Measurements from ENCODE around the gene DAP. TPM values are rescaled to one million over a fixed set of nuclear protein-coding genes. Genes with fewer than 3 reads are reported as not detected.
A peak's percentile ranks its signal among the peaks of the same experiment; 100 is the strongest.
"Not testable (repeated sequence)": the region's sequence is repeated elsewhere in the genome, so short reads cannot be mapped to it uniquely, and the experiment has no call there.

The DAP gene
- total RNA-seq, 1 donor from 2014 or later = 62.6 TPM

DNA sequence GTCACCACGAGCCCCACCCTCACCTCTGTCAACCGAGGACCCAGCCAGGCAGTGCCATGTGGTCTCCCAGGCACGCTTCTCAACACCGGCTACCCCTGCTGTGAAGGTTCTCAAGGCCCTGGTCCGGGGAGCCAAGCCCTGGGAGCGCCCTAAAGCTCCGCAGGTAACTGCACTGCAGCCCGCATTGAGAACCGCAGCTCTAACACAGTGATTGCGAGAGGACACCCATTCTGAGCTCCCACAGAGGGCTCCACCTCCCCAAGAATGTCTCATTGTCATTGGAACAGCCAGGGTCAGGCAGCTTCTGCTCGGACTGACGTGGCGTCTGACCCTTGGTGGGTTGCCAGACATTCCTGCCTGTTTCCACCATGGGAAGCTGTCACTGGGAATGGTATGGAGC, 108.9 kb downstream of the DAP start:
- Mint-ChIP-seq H3K27me3 (ENCODE audit: insufficient read depth) (no peaks in the 10 kb centered on the region), H3K27ac (no peak overlapping the region), H3K4me1 (ENCODE audit: low read depth) (no peaks in the 10 kb centered on the region), H3K9me3 (no peaks in the 10 kb centered on the region), H3K4me3 (no peak overlapping the region), H3K36me3 (ENCODE audit: low read depth) (peaks cover 7% of the 10 kb centered on the region)
- intact Hi-C loops (cut with micrococcal nuclease) = no loop called here
- no peak for DNase-seq (ENCODE audit: low spot score)

- intact Hi-C loops (cut with micrococcal nuclease) = no loop called here
- Mint-ChIP-seq H3K36me3 (ENCODE audit: low read depth) (peaks cover 12% of the 10 kb centered on the region), H3K9me3 (no peaks in the 10 kb centered on the region), H3K4me3 (no peak overlapping the region), H3K27me3 (ENCODE audit: insufficient read depth) (no peaks in the 10 kb centered on the region), H3K27ac (no peak overlapping the region), H3K4me1 (ENCODE audit: low read depth) (peaks cover 13% of the 10 kb centered on the region)
- DNase-seq (ENCODE audit: low spot score) = no peak
Observed at GRCh38 chr5:10649666-10650380, 111.2 kb downstream of the DAP start.

GRCh38 chr5:10648806-10649665, 112.0 kb downstream of the DAP start:
- H3K4me1 Mint-ChIP-seq (ENCODE audit: low read depth) = peaks cover 21% of the 10 kb centered on the region
- H3K4me3 Mint-ChIP-seq = no peak overlapping the region
- no peak overlapping the region for H3K27ac Mint-ChIP-seq
- intact Hi-C loops (cut with micrococcal nuclease) = no loop called here
- no peak for DNase-seq (ENCODE audit: low spot score)
- no peaks in the 10 kb centered on the region for H3K9me3 Mint-ChIP-seq
- H3K36me3 Mint-ChIP-seq (ENCODE audit: low read depth) = peaks cover 15% of the 10 kb centered on the region
- no peaks in the 10 kb centered on the region for H3K27me3 Mint-ChIP-seq (ENCODE audit: insufficient read depth)

DNA sequence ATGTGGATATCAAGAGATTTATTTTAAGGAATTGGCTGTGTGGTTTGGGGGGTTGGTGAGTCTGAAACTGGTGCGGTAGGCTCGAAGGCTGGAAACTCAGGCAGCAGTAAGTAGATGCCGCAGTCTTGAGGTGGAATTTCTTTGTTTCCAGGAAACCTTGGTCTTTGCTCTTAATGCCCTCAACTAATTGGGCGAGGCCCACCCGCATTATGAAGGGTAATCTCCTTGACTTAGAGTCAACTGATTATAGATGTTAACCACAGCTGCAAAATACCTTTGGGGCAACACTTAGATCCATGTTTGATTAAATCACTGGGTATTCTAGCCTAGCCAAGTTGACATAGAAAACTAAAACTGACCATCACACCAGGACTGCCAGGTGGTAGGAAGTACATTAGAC, 113.4 kb downstream of the DAP start:
- no peaks in the 10 kb centered on the region for H3K27me3 Mint-ChIP-seq (ENCODE audit: insufficient read depth)
- H3K4me3 Mint-ChIP-seq = no peak overlapping the region
- no peak for DNase-seq (ENCODE audit: low spot score)
- no peak overlapping the region for H3K27ac Mint-ChIP-seq
- intact Hi-C loops (cut with micrococcal nuclease) = no loop called here
- H3K36me3 Mint-ChIP-seq (ENCODE audit: low read depth) = peaks cover 15% of the 10 kb centered on the region
- peaks cover 24% of the 10 kb centered on the region for H3K4me1 Mint-ChIP-seq (ENCODE audit: low read depth)
- no peaks in the 10 kb centered on the region for H3K9me3 Mint-ChIP-seq

GRCh38 chr5:10645671-10646070, 115.4 kb downstream of the DAP start:
- Mint-ChIP-seq H3K36me3 (ENCODE audit: low read depth) (peaks cover 14% of the 10 kb centered on the region), H3K4me1 (ENCODE audit: low read depth) (peaks cover 29% of the 10 kb centered on the region), H3K9me3 (no peaks in the 10 kb centered on the region), H3K27me3 (ENCODE audit: insufficient read depth) (no peaks in the 10 kb centered on the region), H3K4me3 (no peak overlapping the region), H3K27ac (no peak overlapping the region)
- no peak for DNase-seq (ENCODE audit: low spot score)
- intact Hi-C loops (cut with micrococcal nuclease) = no loop called here

DNA sequence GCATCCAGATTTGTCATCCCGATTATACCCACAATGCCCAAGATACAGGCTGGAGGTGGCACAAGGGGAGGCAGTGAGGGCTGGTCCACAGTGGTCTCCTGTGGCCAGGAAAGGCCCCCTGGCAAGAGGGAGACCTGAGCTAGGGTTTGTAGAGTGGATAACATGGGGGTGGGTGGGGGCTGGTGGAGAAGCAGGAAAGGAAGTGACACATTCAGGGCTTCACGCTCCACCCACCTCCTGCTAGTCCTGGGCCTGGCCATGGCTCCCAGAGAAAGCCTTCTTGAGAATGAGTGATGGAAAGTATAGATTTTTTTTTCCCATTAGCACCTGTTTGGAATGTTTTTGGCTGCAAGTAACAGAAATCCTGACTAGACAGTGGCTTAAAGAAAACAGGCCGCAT, 115.9 kb downstream of the DAP start:
- intact Hi-C loops (cut with micrococcal nuclease) = no loop called here
- H3K27me3 Mint-ChIP-seq (ENCODE audit: insufficient read depth) = no peaks in the 10 kb centered on the region
- no peak overlapping the region for H3K4me3 Mint-ChIP-seq
- no peaks in the 10 kb centered on the region for H3K9me3 Mint-ChIP-seq
- H3K36me3 Mint-ChIP-seq (ENCODE audit: low read depth) = peaks cover 13% of the 10 kb centered on the region
- peaks cover 31% of the 10 kb centered on the region for H3K4me1 Mint-ChIP-seq (ENCODE audit: low read depth)
- no peak overlapping the region for H3K27ac Mint-ChIP-seq
- DNase-seq (ENCODE audit: low spot score) = no peak

GRCh38 chr5:10644192-10644591, 116.8 kb downstream of the DAP start:
- Mint-ChIP-seq H3K4me3 (peak overlapping the region; percentile 15), H3K27ac (no peak overlapping the region), H3K36me3 (ENCODE audit: low read depth) (peaks cover 17% of the 10 kb centered on the region), H3K27me3 (ENCODE audit: insufficient read depth) (no peaks in the 10 kb centered on the region), H3K9me3 (no peaks in the 10 kb centered on the region), H3K4me1 (ENCODE audit: low read depth) (peaks cover 35% of the 10 kb centered on the region)
- intact Hi-C loops (cut with micrococcal nuclease) = no loop called here
- DNase-seq (ENCODE audit: low spot score) = no peak

DNA sequence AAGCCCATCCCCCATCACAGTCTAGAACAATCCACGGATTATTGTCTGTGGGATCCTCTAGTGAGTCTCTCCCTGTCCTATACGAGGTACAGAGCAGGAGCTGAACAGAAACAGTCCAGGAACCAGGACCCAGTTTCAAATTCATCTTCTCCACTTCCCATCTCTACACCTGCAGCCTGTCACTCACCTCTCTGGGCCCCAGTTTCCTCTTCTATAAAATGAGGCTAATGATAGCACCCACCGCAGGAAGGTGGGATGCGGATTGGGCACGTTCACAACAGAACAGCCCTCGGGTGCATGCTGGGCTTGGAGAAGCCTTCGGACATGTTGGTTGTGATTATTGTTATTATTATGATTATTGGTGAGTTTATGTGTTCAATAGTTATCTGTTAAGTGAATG, 118.7 kb downstream of the DAP start:
- Mint-ChIP-seq H3K27ac (peak overlapping the region; percentile 31), H3K4me3 (no peak overlapping the region), H3K9me3 (peaks cover 6% of the 10 kb centered on the region), H3K4me1 (ENCODE audit: low read depth) (peaks cover 47% of the 10 kb centered on the region), H3K27me3 (ENCODE audit: insufficient read depth) (no peaks in the 10 kb centered on the region), H3K36me3 (ENCODE audit: low read depth) (peaks cover 28% of the 10 kb centered on the region)
- intact Hi-C loops (cut with micrococcal nuclease) = no loop called here
- DNase-seq (ENCODE audit: low spot score) = no peak

GRCh38 chr5:10639846-10640368, 121.1 kb downstream of the DAP start:
- H3K4me3 Mint-ChIP-seq = no peak overlapping the region
- intact Hi-C loops (cut with micrococcal nuclease) = loop anchor here (5.0 kb wide), 1 partner anchor 62 kb away; no protein-coding TSS in a partner anchor
- H3K27me3 Mint-ChIP-seq (ENCODE audit: insufficient read depth) = no peaks in the 10 kb centered on the region
- peaks cover 6% of the 10 kb centered on the region for H3K9me3 Mint-ChIP-seq
- no peak for DNase-seq (ENCODE audit: low spot score)
- H3K36me3 Mint-ChIP-seq (ENCODE audit: low read depth) = peaks cover 27% of the 10 kb centered on the region
- peaks cover 58% of the 10 kb centered on the region for H3K4me1 Mint-ChIP-seq (ENCODE audit: low read depth)
- H3K27ac Mint-ChIP-seq = no peak overlapping the region

GRCh38 chr5:10638723-10639122, 122.3 kb downstream of the DAP start:
- not testable (repeated sequence) for DNase-seq (ENCODE audit: low spot score); H3K4me3 Mint-ChIP-seq; H3K9me3 Mint-ChIP-seq; H3K27me3 Mint-ChIP-seq (ENCODE audit: insufficient read depth); H3K27ac Mint-ChIP-seq
- intact Hi-C loops (cut with micrococcal nuclease) = loop anchor here (5.0 kb wide), 1 partner anchor 64 kb away; no protein-coding TSS in a partner anchor
- Mint-ChIP-seq H3K36me3 (ENCODE audit: low read depth) (peaks cover 28% of the 10 kb centered on the region), H3K4me1 (ENCODE audit: low read depth) (peaks cover 58% of the 10 kb centered on the region)

DNA sequence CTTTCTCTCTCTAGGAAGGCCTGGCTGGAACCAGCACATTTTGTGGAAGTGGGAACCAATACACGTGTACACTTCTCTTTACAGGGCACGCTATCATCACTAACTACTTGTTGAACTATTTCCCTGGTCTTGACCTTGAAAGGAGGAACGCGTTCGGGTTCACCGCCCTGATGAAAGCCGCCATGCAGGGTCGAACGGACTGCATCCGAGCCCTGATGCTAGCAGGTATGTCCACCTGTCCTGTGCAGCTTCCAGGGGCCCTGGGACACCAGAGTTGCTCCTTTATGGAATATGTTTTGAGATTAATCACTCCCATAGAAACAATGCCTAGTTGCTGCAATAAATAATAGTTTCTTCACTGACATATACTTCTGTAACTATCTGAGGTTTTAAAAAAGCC, 123.1 kb downstream of the DAP start:
- no peak for DNase-seq (ENCODE audit: low spot score)
- Mint-ChIP-seq H3K9me3 (peaks cover 6% of the 10 kb centered on the region), H3K4me1 (ENCODE audit: low read depth) (peaks cover 64% of the 10 kb centered on the region), H3K36me3 (ENCODE audit: low read depth) (peaks cover 30% of the 10 kb centered on the region), H3K4me3 (no peak overlapping the region), H3K27me3 (ENCODE audit: insufficient read depth) (no peaks in the 10 kb centered on the region), H3K27ac (peak overlapping the region; percentile 61)
- intact Hi-C loops (cut with micrococcal nuclease) = loop anchor here (5.0 kb wide), 1 partner anchor 64 kb away; no protein-coding TSS in a partner anchor

GRCh38 chr5:10636363-10637142, 124.5 kb downstream of the DAP start:
- Mint-ChIP-seq H3K9me3 (peaks cover 6% of the 10 kb centered on the region), H3K27me3 (ENCODE audit: insufficient read depth) (no peaks in the 10 kb centered on the region), H3K27ac (peak overlapping the region; percentile 93), H3K4me3 (peak overlapping the region; percentile 39), H3K4me1 (ENCODE audit: low read depth) (peaks cover 69% of the 10 kb centered on the region), H3K36me3 (ENCODE audit: low read depth) (peaks cover 26% of the 10 kb centered on the region)
- intact Hi-C loops (cut with micrococcal nuclease) = loop anchor here (5.0 kb wide), 1 partner anchor 66 kb away; no protein-coding TSS in a partner anchor
- DNase-seq (ENCODE audit: low spot score) = no peak

Measured in activated T-helper 1 cell treated with anti-CD3 and anti-CD28 coated beads, Interleukin-12 subunit alpha, Interleukin-12 subunit beta, Interleukin-2, Interleukin-4 antibody, amounts not matched to agents 30 ng/mL and 10 ng/mL and 1 ng/mL, durations not matched to agents 14 hours and 24 hours and 36 hours (primary cell).